GM19467 (cell line): Measurements from ENCODE around the gene EEFSEC.

Experiments
- ATAC-seq: cut with Tn5 transposase; IDR thresholded peaks from one replicate; pipeline ENCODE4 v1.9.1; 2021; ENCODE audit warnings: mild to moderate bottlenecking, moderate library complexity; ENCODE audit not compliant: unreplicated experiment

Gene EEFSEC

GRCh38 chr3:128214056-128214455 is 60.8 kb downstream of the EEFSEC start:
- ATAC-seq, result no peak

DNA sequence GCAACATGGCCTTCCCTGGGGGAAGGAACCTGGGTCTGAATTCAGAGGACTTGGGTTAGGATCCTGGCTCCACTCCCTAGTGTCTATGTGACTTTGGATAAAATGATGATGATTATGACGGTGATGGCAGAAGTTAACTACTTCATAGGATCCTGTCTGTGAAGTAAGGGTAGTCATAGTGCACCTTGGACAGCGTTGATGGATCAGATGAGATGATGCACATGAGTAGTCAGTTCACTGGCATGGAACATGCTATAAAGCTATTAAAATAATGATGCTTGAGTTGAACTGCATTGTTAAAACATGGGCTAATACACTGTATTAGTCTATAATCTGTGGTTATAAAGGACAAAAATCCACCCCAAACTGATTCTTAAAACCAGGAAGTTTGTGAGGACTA is 62.0 kb downstream of the EEFSEC start:
- ATAC-seq, result no peak

DNA sequence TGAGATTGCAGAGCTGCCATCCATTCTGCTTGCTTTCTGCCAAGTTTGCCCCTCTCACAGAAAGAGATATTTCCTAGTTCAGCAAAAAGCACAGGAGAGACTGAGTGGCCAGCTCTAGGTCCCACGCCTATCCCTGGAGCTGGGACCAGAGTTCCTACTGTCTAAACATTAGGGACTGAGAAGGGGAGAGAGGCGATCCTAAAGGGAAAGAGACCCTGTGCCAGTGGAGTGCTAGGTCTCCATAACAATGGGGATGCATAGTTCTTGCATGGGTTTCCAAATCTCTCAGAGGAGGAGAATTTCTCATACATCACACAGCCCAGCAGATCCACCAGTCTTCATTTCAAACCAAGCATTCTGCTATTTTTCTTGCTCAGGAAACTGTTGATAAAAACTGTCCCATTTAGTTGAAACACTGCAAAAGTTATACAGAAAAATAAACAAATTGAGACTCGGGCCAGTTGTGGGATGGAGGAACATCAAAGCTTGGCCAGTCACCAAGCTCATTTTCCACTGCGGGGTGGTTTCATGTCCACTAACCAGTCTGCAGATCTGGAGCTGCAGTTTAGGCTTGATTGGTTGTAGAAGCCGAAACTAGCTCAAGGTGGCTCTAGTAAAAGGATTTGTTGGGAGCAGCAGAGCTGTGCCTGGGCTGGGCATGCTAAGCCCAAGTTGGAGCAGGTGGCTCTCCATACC is 62.7 kb downstream of the EEFSEC start:
- ATAC-seq, result no peak

DNA sequence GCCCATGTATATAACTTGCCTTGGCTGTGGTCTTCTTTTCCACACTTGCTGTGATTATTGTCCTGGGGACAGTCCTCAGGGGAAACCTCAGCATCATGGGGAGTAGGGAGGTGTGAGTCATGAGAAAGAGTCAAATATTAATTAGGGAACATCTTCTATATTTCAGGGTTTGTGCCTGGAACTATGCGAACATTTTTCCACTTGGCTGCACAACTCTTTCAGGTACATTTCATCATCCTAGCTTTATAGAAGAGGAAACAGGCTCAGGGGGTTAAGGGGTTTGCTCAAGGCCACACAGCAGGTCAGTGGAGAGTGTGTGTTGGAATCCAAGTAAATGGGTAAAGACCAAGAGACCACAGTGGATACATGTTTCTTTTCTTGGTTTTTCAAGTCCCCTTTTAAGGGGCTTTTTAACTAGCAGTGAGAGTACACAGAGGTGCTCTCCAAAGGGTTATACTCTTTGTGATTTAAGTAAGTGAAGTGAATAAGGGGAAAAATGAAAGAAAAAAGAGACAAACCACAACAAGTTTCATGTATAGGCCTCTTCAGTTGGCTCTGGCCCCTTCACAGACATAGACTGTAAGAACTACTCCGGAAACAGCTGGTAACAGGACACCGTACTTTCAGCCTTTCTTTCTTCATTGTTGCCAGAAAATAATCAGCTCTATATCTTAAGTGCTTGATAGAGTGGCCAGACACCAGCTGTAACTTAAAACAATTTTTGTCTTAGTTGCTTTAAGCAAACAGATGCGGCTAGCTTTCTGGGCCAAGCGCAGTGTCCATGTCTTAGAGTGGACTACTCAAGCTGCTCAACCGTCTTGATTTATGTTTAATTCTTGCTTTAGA is 64.6 kb downstream of the EEFSEC start:
- ATAC-seq, result no peak

DNA sequence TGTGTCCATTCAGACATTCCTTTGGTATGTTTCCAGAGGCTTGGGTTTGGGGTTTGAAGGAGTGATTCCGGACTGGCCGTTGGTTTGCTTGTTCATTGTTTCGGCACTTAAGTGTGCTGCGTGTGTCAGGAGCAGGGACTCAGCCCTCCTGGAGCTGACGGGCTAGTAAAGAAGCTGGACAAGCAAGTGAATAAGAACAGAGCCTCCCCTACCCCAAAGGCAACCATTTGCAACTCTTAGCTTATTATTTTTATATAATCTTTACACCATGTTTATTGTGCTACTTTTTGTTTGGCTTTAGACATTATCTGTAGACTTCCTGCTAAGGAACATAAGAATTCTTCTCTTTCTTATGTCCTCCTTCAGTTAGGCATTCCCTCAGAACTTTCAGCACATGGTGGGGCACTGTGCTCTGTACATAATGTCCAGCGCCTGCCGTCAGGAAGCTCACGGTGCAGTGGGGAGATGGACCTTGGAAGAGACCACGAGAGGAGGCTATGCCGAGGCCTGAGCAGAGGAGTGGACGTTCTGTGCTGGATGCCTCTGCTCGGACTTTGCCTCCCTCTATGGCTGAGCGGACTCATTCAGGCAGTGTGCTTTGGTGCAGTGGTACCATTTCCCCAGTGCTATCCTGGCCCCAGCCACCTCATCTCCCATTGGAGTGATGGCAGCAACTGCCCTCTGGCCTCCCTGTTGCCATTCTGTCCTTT is 65.4 kb downstream of the EEFSEC start:
- no peak for ATAC-seq

DNA sequence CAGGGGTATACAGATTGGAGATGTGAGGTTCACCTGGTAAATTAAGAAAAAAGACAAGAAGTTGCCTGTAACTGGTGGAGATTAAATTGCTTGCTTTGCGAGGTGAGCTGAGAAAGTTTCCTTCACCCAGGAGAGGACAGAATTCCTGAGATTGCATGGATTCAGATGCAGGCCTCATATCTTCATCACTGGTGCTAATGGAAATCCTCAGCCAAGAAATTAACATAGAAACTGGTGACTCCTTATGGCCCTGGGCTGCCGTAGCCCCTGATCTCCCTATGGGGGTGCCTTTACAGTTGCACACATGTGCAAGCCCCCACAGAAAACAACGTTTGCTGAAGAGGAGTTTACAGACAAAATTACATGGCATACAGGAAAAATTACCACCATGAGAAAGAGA is 68.0 kb downstream of the EEFSEC start:
- ATAC-seq, result no peak

GRCh38 chr3:128222796-128223385 is 69.6 kb downstream of the EEFSEC start:
- ATAC-seq, result no peak

- no peak for ATAC-seq
Measured at GRCh38 chr3:128226186-128226725, 73.0 kb downstream of the EEFSEC start.

- ATAC-seq, result no peak
Measured at GRCh38 chr3:128226795-128227395, 73.6 kb downstream of the EEFSEC start.

- ATAC-seq, result no peak
Measured at GRCh38 chr3:128227507-128227906, 74.2 kb downstream of the EEFSEC start.

DNA sequence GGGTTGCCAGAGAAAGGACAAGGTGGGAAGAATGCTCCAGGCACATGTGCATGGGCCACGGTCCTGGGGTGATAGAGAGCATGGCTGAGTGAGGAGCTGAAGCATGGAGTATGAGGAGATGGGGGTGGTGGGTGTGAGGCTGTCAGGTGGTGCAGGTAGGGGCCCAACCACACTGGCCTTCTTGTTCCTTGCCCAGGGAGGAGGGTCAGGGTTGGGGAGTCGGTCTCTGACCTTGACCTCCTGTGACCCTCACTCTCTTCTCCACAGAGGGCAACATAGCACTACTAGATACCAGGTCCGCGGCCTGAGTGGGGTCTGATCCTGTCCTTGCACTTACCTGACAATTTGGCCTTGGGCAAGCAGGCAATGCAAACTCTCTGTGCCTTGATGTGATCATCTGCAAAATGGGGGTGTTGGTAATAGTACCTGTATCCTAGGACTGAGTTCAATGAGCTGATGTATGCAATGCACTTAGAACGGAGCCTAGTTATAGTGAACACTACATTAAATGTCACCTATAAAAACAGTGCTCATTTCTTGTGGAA is 75.2 kb downstream of the EEFSEC start:
- no peak for ATAC-seq

DNA sequence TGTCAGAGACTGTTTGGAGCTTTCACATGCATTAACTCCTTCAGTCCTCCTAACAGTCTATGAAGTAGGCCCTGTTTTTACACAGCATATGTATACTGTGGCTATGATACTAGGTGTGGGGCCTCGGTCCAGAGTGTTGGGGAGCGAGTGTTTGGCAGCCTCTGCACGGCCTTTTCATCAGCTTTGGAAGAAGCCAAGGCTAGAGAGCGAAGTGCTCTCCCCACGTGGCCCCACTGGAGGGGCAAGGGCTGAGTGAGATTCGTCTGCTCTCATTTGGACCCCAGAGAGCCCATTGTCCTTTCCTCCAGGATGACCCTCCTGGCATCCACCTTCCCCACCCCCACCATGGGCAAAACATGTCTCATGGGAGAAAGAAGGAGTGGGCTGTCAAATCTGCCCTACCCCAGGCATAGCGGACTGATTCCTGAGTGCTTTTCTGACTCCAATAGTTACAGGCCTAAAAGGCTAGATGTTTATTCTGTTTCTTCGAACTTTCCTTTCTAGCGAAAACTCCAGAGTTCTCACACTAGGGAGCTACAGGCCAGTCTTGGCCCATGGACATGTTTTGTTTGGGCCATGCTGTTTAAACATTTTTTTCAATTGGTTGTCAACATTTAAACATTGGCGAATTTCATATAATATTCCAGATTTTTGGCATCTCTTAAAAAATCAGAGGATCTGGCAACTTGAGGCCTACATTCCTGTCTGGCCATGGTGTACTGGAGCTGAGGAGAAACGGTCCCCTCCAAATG is 76.0 kb downstream of the EEFSEC start:
- ATAC-seq, result no peak

GRCh38 chr3:128231606-128232005 is 78.3 kb downstream of the EEFSEC start:
- ATAC-seq, result no peak

GRCh38 chr3:128232376-128233178 is 79.3 kb downstream of the EEFSEC start:
- ATAC-seq, result no peak

DNA sequence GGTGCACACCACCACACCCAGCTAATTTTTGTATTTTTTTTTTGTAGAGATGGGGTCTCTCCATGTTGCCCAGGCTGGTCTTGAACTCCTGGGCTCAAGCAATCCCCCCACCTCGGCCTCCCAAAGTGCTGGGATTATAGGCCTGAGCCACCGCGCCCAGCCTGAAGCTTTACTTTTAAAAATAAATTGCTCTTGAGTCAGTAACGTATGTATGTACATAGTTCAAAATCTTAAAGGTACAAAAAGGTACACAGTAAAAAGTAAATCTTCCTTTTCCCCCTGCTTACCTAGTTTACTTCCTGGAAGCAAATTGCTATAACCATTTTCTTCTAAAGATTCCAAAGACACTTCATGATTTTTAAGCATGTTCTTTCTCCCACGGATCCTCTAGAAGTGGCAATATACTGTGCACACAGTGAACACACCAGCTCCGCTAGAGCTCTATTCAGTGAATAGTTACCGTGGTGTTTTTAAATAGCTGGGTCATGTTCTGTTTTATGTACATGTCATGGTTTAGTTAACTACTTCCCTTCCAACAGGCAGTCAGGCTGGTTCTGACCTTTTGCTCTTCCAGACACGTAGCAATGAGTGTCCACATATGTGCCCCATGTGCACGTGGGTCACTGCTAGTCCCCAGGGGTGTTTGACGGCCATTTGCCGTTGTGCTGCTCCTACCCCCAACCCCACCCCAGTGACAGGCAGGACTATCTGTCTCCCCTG is 82.1 kb downstream of the EEFSEC start:
- no peak for ATAC-seq

DNA sequence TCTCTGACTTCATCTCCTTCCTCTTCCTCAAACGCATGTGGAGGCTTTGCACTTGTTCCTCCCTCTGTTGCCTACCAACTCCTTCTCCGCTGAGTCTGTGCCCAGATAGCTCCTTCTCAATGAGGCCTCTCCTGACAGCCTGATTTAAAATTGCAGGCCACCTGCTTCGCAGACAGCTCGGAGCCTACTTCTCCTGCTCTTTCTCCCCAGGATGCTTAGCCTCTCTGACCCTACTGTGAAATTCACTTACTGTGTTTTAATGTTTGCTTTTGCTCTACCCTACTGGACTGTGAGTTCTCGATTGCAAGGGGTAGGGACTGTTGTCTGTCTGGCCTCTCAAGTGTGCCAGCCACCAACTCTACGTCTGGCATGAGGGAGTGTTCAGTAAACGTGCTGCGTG is 83.4 kb downstream of the EEFSEC start:
- ATAC-seq, result no peak

DNA sequence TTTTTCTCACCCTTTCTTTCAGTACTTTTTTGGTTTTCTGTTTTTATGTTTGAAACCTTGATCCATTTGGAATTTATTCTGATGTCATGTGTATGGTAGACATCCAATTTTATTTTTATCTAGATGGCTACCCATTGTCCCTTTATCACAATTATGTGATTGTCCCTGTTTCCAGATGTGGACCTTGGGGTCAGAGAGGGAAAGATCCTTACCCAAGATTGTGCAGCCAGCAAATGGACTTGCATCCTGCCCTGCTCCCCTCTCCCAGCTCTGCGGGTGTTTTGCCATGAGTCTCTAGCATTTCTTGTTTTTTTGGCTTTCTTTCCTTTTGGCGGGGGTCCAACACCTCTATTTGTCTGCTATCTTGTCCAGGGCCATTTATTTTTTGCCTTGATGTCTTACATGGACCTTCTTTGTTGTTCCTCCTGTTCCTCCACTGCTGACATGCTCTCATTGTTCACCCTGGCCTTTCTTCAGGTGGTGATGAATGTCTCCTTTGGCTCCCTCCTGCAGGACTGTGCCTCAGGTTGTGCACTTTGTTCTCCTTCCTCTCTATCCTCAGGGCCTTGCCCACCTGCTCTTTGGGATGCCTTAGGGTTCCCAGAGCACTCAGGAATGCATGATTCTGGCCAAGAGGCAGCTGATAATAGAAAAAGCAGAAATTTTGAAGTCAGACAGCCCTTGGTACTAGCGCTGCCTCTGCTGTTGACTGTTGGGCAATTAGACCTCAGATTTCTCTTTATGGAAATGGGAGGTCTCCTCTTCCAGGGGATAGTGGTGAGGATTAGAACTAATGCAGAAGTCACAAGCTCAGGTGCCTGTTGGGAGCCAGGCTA is 84.3 kb downstream of the EEFSEC start:
- ATAC-seq, result no peak

DNA sequence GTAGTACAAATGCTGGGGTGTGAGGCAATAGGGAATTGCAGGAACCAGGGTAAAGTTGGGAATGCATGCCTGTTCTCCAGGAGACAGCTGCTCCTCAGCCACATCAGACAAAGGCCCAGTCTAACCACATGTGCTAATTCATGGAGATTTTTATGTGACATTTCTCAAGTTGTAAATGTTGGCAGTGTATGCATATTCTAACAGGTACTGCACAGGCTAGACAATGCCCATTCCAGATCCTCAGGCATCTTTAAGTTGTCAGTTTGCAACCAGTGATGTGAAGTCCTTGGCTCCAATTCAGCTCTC is 84.9 kb downstream of the EEFSEC start:
- ATAC-seq, result no peak
